ENCODE data around the gene PRPF31.
"Not testable (repeated sequence)": the region's sequence is repeated elsewhere in the genome, so short reads cannot be mapped to it uniquely, and the experiment has no call there.

DNA sequence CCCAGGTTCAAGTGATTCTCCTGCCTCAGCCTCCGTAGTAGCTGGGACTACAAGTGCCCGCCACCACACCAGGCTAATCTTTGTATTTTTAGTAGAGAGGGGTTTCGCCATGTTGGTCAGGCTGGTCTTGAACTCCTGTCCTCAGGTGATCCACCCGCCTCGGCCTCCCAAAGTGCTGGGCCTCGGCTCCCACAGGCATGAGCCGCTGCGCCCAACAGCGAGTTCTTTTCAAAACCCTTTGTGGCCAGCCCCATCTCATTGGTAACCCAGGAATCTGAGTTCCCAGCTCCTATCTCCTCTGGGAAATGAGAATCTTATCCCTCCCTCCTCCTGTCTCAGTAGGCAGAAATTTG is 15.7 kb upstream of the PRPF31 start:
- not testable (repeated sequence) for TF ChIP-seq SUZ12 (IDR thresholded peaks at IDR 0.05); FOXM1 (IDR thresholded peaks at IDR 0.05; ENCODE audit: borderline replicate concordance); FOXA1 (IDR thresholded peaks at IDR 0.05); NFRKB (IDR thresholded peaks at IDR 0.05); BHLHE40 (IDR thresholded peaks at IDR 0.05; ENCODE audit: borderline replicate concordance); LEF1 (IDR thresholded peaks at IDR 0.05; ENCODE audit: borderline replicate concordance); HDGF (IDR thresholded peaks at IDR 0.05; ENCODE audit: borderline replicate concordance); TARDBP (IDR thresholded peaks at IDR 0.05); L3MBTL2 (conservative IDR thresholded peaks at IDR 0.05); ELF4 (IDR thresholded peaks at IDR 0.05); ZNF384 (IDR thresholded peaks at IDR 0.05); SP1 (IDR thresholded peaks at IDR 0.05)
- TF ChIP-seq, protein P1, sequence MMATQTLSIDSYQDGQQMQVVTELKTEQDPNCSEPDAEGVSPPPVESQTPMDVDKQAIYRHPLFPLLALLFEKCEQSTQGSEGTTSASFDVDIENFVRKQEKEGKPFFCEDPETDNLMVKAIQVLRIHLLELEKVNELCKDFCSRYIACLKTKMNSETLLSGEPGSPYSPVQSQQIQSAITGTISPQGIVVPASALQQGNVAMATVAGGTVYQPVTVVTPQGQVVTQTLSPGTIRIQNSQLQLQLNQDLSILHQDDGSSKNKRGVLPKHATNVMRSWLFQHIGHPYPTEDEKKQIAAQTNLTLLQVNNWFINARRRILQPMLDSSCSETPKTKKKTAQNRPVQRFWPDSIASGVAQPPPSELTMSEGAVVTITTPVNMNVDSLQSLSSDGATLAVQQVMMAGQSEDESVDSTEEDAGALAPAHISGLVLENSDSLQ (IDR thresholded peaks at IDR 0.05) = not testable (repeated sequence)
